Muscle layer of duodenum (tissue), 2 donors: Measurements from ENCODE around the gene PTMS.

ENCODE experiments used
- H3K27ac ChIP-seq: one replicate; pipeline ENCODE4 v1.7.0; 2013; ENCODE audit warnings: mild to moderate bottlenecking, low read length
- H3K27me3 ChIP-seq: one replicate; pipeline ENCODE4 v1.7.0; 2013; ENCODE audit warnings: low read depth, mild to moderate bottlenecking, control low read depth, low read length
- H3K36me3 ChIP-seq, 2 donors: one replicate each; pipeline ENCODE4 v1.7.0; 2013; ENCODE audit warnings: low read length in 2 of 2, control low read depth in 1 of 2, mild to moderate bottlenecking in 1 of 2; ENCODE audit not compliant: insufficient read depth in 2 of 2, control insufficient read depth in 1 of 2
- H3K4me1 ChIP-seq, 2 donors: one replicate each; pipeline ENCODE4 v1.7.0; 2013; ENCODE audit warnings: low read length in 2 of 2, mild to moderate bottlenecking in 2 of 2, control low read depth in 1 of 2, moderate library complexity in 1 of 2; ENCODE audit not compliant: insufficient read depth in 2 of 2, control insufficient read depth in 1 of 2
- H3K4me3 ChIP-seq, 2 donors: one replicate each; pipeline ENCODE4 v1.7.0; 2013; ENCODE audit warnings: low read length in 2 of 2, low read depth in 1 of 2, mild to moderate bottlenecking in 1 of 2
- H3K9me3 ChIP-seq, 2 donors: one replicate each; pipeline ENCODE4 v1.7.0; 2013; ENCODE audit warnings: low read length in 2 of 2, control low read depth in 1 of 2, mild to moderate bottlenecking in 1 of 2; ENCODE audit not compliant: control insufficient read depth in 1 of 2
- donor health status: healthy.

Gene PTMS, protein sequence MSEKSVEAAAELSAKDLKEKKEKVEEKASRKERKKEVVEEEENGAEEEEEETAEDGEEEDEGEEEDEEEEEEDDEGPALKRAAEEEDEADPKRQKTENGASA

GRCh38 chr12:6765634-6766581 is at the start of gene PTMS:
Gene PTMS, plus strand, starts transcription at chr12:6766363. Its CDS starts 343 bp downstream, at chr12:6766706.
- no peaks in the 10 kb centered on the region for H3K9me3 ChIP-seq
- peaks cover 9 to 46% of the 10 kb centered on the region in 2 donors for H3K4me1 ChIP-seq
- no peaks in the 10 kb centered on the region for H3K27me3 ChIP-seq

GRCh38 chr12:6716874-6717437 is 49.2 kb upstream of the PTMS start:
- H3K9me3 ChIP-seq: no peaks in the 10 kb centered on the region
- H3K4me3 ChIP-seq: no peak overlapping the region
- no peaks in the 10 kb centered on the region for H3K36me3 ChIP-seq
- H3K27me3 ChIP-seq: no peaks in the 10 kb centered on the region
- no peaks in the 10 kb centered on the region for H3K4me1 ChIP-seq
- H3K27ac ChIP-seq: no peak overlapping the region

More at GRCh38 chr12:6765634-6766581, at the start of gene PTMS:
- H3K4me3 ChIP-seq: peak within 1 kb of the TSS; percentile 76 to 83
- H3K36me3 ChIP-seq: peaks cover 0 to 14% of the 10 kb centered on the region in 2 donors
- H3K27ac ChIP-seq: peak within 1 kb of the TSS; percentile 73

DNA sequence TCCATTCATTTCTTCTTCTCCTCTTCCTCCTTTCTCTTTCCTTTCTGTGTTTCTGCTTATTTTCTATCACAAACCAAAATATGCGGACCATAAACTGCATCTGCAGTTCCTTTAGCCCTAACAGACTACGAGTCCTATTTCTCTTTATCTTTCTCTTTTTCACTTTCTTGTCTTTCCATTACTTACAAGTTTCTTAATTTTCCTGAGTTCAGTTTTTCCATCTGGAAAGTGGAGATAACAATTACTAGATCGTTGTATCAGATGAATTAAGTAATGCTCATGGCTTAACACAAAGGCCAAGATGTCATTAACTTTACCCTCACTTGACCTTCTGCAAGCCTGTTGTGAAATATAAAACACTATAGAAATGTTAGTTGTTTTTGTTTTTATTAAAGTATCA is 43.3 kb upstream of the PTMS start:
- Histone ChIP-seq H3K27ac (no peak overlapping the region), H3K4me1 (peaks cover 6 to 8% of the 10 kb centered on the region in 2 donors), H3K4me3 (no peak overlapping the region), H3K9me3 (no peaks in the 10 kb centered on the region), H3K36me3 (peaks cover 2 to 5% of the 10 kb centered on the region in 2 donors), H3K27me3 (no peaks in the 10 kb centered on the region)

DNA sequence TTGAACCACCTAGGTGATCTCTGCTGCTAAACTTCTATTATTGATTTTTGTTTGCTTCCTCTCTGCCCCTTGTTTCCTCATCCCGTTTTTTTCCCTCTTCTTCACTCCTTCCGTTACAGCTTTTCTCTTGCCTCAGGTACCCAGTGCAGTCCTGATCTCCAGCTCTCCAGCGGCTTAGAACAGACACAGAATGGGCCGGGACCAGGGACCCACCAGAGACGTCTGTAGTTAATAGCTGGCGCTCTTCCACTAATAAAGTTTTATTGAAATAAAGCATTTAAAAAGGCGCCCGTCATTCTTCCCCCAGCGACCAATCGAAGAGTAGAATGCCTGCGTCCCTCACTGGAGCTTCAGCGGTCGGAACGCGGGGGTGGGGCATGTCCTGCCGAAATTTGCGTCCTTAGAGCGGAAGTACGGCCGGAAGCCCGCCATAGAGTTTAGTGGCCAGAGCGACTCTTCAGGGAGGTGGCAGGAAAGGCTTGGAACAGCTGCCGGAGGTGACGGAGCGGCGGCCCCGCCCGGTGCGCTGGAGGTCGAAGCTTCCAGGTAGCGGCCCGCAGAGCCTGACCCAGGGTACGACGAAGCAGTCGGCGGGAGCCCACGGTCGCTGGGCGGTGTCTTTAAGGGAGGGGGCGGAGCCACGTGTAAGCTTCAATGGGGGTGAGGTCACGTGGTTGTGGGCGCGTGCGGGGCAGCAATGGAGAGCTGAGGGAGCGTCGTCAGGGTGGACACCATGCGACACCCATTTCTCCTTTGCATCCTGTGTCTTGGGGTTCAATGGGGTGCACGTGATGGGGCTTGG is 42.4 kb upstream of the PTMS start, which contains the start of gene COPS7A:
TSS of gene COPS7A (plus strand) at position 440 of the 802 bp plus-strand sequence. CDS start 611 bp downstream, outside the sequence.
- H3K4me1 ChIP-seq: peaks cover 6 to 8% of the 10 kb centered on the region in 2 donors
- H3K4me3 ChIP-seq: peak within 1 kb of the TSS; percentile 61 to 87
- no peaks in the 10 kb centered on the region for H3K9me3 ChIP-seq
- H3K36me3 ChIP-seq: peaks cover 12 to 14% of the 10 kb centered on the region in 2 donors
- no peaks in the 10 kb centered on the region for H3K27me3 ChIP-seq
- peak within 1 kb of the TSS; percentile 78 for H3K27ac ChIP-seq

GRCh38 chr12:6724409-6724797 is 41.8 kb upstream of the PTMS start:
- Histone ChIP-seq H3K27ac (peak overlapping the region; percentile 78), H3K36me3 (peaks cover 18 to 19% of the 10 kb centered on the region in 2 donors)

DNA sequence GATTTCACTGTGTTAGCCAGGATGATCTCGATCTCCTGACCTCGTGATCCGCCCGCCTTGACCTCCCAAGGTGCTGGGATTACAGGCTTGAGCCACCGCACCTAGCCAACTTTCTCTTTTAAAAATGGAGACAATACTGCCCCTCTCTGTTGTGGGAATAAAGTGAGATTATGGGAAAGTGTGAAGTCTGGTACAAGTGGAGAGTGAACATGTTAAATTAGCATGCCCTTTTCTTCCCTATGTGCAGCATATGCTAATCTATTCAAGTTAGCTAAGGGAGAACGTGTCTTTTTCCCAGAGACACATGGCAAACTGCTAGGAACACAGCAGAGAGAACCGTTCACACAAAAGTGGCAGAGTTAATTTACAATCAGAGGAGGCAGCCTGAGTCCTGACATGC is 40.8 kb upstream of the PTMS start:
- Histone ChIP-seq H3K4me3 (no peak overlapping the region), H3K36me3 (peaks cover 27 to 28% of the 10 kb centered on the region in 2 donors), H3K27ac (no peak overlapping the region), H3K4me1 (peaks cover 6 to 8% of the 10 kb centered on the region in 2 donors), H3K9me3 (no peaks in the 10 kb centered on the region), H3K27me3 (no peaks in the 10 kb centered on the region)

More at GRCh38 chr12:6724409-6724797, 41.8 kb upstream of the PTMS start:
- H3K4me1 ChIP-seq: peaks cover 6 to 8% of the 10 kb centered on the region in 2 donors
- no peaks in the 10 kb centered on the region for H3K9me3 ChIP-seq
- H3K27me3 ChIP-seq: no peaks in the 10 kb centered on the region
- peak overlapping the region; percentile 61 to 87 for H3K4me3 ChIP-seq

DNA sequence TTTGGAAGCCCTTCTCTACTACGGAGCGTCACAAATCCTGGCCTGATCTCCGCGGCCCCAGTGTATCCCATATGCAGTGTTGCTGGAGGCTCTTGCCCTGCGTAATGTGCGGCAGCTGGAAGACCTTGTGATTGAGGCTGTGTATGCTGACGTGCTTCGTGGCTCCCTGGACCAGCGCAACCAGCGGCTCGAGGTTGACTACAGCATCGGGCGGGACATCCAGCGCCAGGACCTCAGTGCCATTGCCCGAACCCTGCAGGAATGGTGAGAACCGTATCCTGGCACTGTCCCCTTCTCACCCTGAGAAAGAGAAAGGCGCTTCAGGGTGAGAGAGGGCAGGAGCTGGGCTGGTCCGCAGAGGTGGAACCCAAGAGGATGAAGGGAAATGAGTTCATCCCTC is 37.0 kb upstream of the PTMS start:
- Histone ChIP-seq H3K4me1 (peaks cover 6 to 8% of the 10 kb centered on the region in 2 donors), H3K9me3 (no peaks in the 10 kb centered on the region), H3K27ac (no peak overlapping the region), H3K27me3 (no peaks in the 10 kb centered on the region), H3K36me3 (peaks cover 38 to 47% of the 10 kb centered on the region in 2 donors), H3K4me3 (no peak overlapping the region)

- Histone ChIP-seq H3K27me3 (no peaks in the 10 kb centered on the region), H3K4me3 (no peak overlapping the region), H3K27ac (no peak overlapping the region), H3K9me3 (no peaks in the 10 kb centered on the region), H3K4me1 (no peaks in the 10 kb centered on the region), H3K36me3 (peaks cover 46 to 56% of the 10 kb centered on the region in 2 donors)
Observed at GRCh38 chr12:6730169-6730568, 36.0 kb upstream of the PTMS start.

DNA sequence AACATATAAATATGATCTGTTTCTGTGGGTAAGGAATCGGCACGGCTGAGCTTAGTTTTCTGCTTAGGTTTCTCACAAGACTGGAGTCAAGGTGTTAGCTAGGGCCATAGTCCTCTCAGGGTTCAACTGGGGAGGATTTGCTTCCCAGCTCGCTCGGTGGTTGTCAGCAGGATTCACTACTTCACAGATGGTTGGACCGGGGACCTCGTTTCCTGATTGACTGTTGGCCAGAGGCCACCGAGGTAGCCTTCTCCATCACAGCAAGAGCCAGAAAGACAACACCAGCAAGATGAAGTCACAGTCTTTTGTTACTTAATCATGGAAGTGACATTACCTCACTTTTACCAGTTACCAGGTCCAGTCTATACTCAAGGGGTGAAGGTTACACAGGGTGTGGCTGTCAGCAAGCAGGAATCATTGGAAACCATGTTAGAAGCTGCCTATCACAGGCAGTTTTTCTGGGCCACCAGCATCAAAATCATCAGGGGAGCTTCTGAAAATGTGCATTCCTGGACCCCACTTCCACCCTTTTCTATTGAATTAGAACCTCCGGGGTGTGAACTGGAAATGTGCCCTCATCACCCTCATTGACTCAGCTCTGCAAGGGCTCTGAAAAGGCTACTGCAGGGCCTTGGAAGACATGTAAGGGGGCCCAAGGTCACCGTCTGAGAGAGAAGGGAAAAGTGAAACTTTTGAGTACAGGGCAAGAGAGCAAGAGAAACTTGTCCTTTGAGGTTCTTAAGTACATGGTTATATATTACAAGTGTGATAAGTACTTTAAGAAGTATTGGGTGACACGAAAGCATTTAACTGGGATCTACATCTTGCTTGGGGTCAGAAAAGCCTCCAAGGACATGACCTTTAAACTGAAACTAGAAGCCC is 31.4 kb upstream of the PTMS start:
- Histone ChIP-seq H3K27ac (no peak overlapping the region), H3K9me3 (no peaks in the 10 kb centered on the region), H3K27me3 (no peaks in the 10 kb centered on the region), H3K36me3 (peaks cover 26 to 35% of the 10 kb centered on the region in 2 donors), H3K4me1 (peaks cover 0 to 7% of the 10 kb centered on the region in 2 donors), H3K4me3 (no peak overlapping the region)
